K562 (cell line): ENCODE results near the gene RBM19.

ENCODE experiments used
- CHD1 ChIP-seq: fragments of 200-600 bp; sonication (generic); IDR thresholded peaks from one replicate; pipeline ENCODE4 v1.6.1; 2012; ENCODE audit warnings: mild to moderate bottlenecking, moderate library complexity, low read length, inconsistent platforms
- NR3C1 ChIP-seq: sonication (generic); formaldehyde crosslinking; IDR thresholded peaks from 2 replicates; pipeline ENCODE4 v1.8.1; 2022; ENCODE audit warnings: missing genetic modification reagents
- TF ChIP-seq, protein P1 (sequence below): sonication (generic); formaldehyde crosslinking; IDR thresholded peaks from 2 replicates; pipeline ENCODE4 v1.8.0; 2023; ENCODE audit warnings: missing genetic modification reagents, mild to moderate bottlenecking, borderline replicate concordance

GRCh38 chr12:113781415-113782198 is 184.5 kb downstream of the RBM19 start:
- TF ChIP-seq, protein P1, sequence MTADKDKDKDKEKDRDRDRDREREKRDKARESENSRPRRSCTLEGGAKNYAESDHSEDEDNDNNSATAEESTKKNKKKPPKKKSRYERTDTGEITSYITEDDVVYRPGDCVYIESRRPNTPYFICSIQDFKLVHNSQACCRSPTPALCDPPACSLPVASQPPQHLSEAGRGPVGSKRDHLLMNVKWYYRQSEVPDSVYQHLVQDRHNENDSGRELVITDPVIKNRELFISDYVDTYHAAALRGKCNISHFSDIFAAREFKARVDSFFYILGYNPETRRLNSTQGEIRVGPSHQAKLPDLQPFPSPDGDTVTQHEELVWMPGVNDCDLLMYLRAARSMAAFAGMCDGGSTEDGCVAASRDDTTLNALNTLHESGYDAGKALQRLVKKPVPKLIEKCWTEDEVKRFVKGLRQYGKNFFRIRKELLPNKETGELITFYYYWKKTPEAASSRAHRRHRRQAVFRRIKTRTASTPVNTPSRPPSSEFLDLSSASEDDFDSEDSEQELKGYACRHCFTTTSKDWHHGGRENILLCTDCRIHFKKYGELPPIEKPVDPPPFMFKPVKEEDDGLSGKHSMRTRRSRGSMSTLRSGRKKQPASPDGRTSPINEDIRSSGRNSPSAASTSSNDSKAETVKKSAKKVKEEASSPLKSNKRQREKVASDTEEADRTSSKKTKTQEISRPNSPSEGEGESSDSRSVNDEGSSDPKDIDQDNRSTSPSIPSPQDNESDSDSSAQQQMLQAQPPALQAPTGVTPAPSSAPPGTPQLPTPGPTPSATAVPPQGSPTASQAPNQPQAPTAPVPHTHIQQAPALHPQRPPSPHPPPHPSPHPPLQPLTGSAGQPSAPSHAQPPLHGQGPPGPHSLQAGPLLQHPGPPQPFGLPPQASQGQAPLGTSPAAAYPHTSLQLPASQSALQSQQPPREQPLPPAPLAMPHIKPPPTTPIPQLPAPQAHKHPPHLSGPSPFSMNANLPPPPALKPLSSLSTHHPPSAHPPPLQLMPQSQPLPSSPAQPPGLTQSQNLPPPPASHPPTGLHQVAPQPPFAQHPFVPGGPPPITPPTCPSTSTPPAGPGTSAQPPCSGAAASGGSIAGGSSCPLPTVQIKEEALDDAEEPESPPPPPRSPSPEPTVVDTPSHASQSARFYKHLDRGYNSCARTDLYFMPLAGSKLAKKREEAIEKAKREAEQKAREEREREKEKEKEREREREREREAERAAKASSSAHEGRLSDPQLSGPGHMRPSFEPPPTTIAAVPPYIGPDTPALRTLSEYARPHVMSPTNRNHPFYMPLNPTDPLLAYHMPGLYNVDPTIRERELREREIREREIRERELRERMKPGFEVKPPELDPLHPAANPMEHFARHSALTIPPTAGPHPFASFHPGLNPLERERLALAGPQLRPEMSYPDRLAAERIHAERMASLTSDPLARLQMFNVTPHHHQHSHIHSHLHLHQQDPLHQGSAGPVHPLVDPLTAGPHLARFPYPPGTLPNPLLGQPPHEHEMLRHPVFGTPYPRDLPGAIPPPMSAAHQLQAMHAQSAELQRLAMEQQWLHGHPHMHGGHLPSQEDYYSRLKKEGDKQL (CRISPR knock-in tag), result no peak
- no peak for TF ChIP-seq NR3C1 (CRISPR knock-in tag)
- TF ChIP-seq CHD1, result no peak
